ENCODE data around the gene JAG1.
A peak's percentile ranks its signal among the peaks of the same experiment; 100 is the strongest.
"Not testable (repeated sequence)": the region's sequence is repeated elsewhere in the genome, so short reads cannot be mapped to it uniquely, and the experiment has no call there.

JAG1 gene

DNA sequence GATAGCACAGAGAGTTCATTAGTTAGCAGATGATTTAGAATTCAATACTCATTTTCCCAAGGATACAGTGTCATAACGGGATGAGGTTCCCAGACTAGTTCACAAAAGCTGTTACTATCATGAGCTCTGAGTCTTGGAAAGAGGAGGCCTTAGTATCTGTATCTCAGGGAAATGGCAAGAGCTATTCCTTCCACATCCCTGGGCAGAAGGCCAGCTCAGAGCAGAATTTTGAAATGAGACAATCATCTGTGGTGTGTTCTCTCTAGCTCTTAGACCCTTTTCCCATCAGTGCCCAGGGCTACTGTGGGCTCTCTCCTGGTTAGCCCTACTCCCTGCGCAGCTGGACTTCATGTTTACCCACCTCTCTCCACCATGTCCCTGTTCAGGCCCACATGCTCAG, 64.5 kb downstream of the JAG1 start:
- peak; percentile 91 for DNase-seq

DNA sequence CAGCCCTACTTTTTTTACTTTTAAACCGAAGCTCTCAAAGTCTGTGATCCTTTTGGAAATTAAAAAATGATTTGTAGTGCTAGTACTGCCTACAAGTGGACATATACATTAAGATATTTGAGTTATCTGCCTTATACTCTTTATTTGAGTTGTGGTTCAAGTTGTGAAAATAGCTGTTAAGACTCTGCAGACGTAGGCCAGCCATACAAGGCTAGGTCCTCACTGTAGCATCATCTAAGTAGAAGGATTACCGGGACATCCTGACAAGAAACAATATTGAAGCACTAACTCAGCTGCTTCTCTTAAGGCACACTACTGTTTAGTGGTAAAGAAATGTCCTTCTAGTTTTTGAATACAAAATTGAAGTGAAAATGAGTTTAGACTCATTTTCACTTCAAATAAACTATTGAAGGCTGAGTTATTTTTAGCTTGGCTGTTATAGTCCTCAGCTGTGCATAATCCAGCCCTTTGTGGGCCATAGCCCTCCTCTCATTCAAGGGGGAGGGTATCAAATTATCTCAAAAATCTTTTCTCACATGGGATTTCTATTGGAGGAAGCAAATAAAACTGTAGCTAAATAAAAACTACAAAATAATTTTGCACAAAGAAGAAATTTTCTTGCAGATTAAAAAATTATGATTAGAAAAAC, 68.1 kb downstream of the JAG1 start:
- no peak for DNase-seq

- no peak for DNase-seq
Measured at GRCh38 chr20:10604865-10605440, 68.8 kb downstream of the JAG1 start.

GRCh38 chr20:10603971-10604864, 69.6 kb downstream of the JAG1 start:
- DNase-seq: peak; percentile 95

- DNase-seq: no peak
Measured at GRCh38 chr20:10603378-10603777, 70.4 kb downstream of the JAG1 start.

- no peak for DNase-seq
Measured at GRCh38 chr20:10602221-10602871, 71.5 kb downstream of the JAG1 start.

- no peak for DNase-seq
Measured at GRCh38 chr20:10597637-10598036, 76.2 kb downstream of the JAG1 start.

GRCh38 chr20:10596710-10597121, 77.1 kb downstream of the JAG1 start:
- peak; percentile 69 for DNase-seq

GRCh38 chr20:10595985-10596384, 77.8 kb downstream of the JAG1 start:
- DNase-seq: no peak

- DNase-seq: no peak
Measured at GRCh38 chr20:10595266-10595665, 78.5 kb downstream of the JAG1 start.

- peak; percentile 64 for DNase-seq
Measured at GRCh38 chr20:10594296-10594868, 79.4 kb downstream of the JAG1 start.

DNA sequence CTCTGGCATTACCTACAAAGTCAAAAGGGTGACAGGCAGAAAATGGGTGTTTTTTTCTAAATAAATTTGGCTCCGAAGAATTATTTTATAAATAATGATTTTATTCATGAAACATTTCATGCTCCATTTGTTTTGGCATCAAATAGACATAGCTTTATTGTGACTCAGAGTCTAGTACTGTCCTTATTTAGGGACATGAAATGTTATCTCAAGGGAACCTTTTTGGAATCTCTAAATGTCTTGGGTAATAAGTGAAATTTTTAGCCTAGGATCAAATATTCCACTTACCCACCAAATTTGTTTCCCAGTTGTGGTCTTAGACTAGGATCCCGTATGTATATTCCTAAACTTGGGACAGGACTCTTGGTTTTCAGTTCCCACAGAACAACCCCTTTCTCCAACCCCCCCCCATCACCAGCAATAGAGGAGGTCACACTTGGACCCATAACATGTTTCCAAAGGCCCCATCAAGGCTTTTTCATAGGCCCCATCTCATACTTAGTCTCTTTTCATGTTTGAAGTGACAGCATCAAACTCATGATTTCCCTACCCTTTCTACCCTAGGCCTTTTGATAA, 81.8 kb downstream of the JAG1 start:
- peak; percentile 90 for DNase-seq

GRCh38 chr20:10590950-10591671, 82.7 kb downstream of the JAG1 start:
- DNase-seq: no peak

DNA sequence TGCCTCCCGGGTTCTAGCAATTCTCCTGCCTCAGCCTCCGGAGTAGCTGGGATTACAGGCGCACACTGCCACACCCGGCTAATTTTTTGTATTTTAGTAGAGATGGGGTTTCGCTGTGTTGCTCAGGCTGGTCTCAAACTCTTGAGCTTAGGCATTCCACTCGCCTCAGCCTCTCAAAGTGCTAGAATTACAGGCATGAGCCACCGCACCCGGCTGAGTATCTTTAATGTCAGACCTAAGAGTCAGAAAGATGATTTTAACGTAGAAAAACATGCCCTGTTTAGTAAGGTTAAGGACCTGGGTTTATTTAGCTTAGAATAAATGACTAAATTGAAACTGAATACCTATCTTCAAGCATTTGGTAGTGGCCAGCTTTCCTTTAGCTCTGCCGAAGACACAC, 83.4 kb downstream of the JAG1 start:
- DNase-seq: not testable (repeated sequence)
